Measurements from ENCODE around the gene SRSF10.
"Not testable (repeated sequence)": the region's sequence is repeated elsewhere in the genome, so short reads cannot be mapped to it uniquely, and the experiment has no call there.

Gene SRSF10

GRCh38 chr1:23958810-23959460 is 21.2 kb downstream of the SRSF10 start:
- peak; percentile 78 for DNase-seq (ENCODE audit: low spot score)

- DNase-seq (ENCODE audit: low spot score) = not testable (repeated sequence)
Measured at GRCh38 chr1:23958040-23958809, 21.9 kb downstream of the SRSF10 start.

GRCh38 chr1:23957096-23957495 is 23.0 kb downstream of the SRSF10 start:
- no peak for DNase-seq (ENCODE audit: low spot score)

GRCh38 chr1:23953020-23953419 is 27.1 kb downstream of the SRSF10 start:
- no peak for DNase-seq (ENCODE audit: low spot score)

- DNase-seq (ENCODE audit: low spot score) = no peak
Measured at GRCh38 chr1:23947366-23947765, 32.8 kb downstream of the SRSF10 start.

- DNase-seq (ENCODE audit: low spot score) = no peak
Measured at GRCh38 chr1:23936481-23937176, 43.5 kb downstream of the SRSF10 start.

GRCh38 chr1:23931491-23931880 is 48.6 kb downstream of the SRSF10 start:
- DNase-seq (ENCODE audit: low spot score) = no peak

GRCh38 chr1:23930861-23931490 is 49.2 kb downstream of the SRSF10 start:
- no peak for DNase-seq (ENCODE audit: low spot score)

GRCh38 chr1:23930270-23930669 is 49.9 kb downstream of the SRSF10 start:
- no peak for DNase-seq (ENCODE audit: low spot score)

- no peak for DNase-seq (ENCODE audit: low spot score)
Measured at GRCh38 chr1:23928789-23929188, 51.3 kb downstream of the SRSF10 start.

- no peak for DNase-seq (ENCODE audit: low spot score)
Measured at GRCh38 chr1:23927097-23927496, 53.0 kb downstream of the SRSF10 start.

- DNase-seq (ENCODE audit: low spot score) = no peak
Measured at GRCh38 chr1:23925279-23925678, 54.8 kb downstream of the SRSF10 start.

- DNase-seq (ENCODE audit: low spot score) = no peak
Measured at GRCh38 chr1:23924601-23925000, 55.5 kb downstream of the SRSF10 start.

- no peak for DNase-seq (ENCODE audit: low spot score)
Measured at GRCh38 chr1:23923592-23924499, 56.3 kb downstream of the SRSF10 start.

GRCh38 chr1:23922321-23922943 is 57.7 kb downstream of the SRSF10 start:
- DNase-seq (ENCODE audit: low spot score) = no peak

- peak; percentile 75 for DNase-seq (ENCODE audit: low spot score)
Measured at GRCh38 chr1:23916209-23917131, 63.7 kb downstream of the SRSF10 start.

- DNase-seq (ENCODE audit: low spot score) = no peak
Measured at GRCh38 chr1:23915466-23915865, 64.7 kb downstream of the SRSF10 start.

GRCh38 chr1:23914921-23915320 is 65.2 kb downstream of the SRSF10 start:
- no peak for DNase-seq (ENCODE audit: low spot score)

Data from HuH-7.5 (cell line).